ENCODE data around the gene CIROP. TPM values are rescaled to one million over a fixed set of nuclear protein-coding genes. Genes with fewer than 3 reads are reported as not detected.

The CIROP gene
- total RNA-seq, 1 donor from 2014 or later, result not detected

DNA sequence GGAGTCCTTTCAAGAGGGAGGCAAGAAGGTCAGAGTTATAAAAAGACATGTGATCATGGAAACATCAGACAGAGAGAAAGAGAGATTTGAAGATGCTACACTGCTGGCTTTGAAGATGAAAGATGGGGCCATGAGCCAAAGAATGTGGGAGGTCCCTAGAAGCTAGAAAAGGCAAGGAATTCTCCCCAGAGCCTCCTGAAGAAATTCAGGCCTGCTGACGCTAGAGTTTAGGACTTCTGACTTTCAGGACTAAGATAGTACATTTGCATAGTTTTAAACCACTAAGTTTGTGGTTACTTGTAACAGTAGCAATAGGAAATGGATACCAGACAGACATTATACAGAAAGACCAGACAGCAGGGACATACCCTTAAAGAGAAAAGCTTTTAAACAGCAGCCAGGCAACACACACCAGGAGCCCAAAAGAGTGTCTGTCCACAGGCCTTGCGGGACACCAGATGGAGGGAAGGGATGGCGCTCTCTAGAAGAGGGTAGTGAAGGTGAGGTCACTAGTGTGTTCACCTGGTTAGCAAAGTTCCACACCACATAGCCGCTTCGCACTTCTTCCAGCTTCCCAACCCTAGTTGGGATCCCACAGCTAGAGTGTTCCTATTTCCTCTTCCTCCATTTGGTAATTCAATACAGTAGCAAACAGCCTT, 43.9 kb upstream of the CIROP start:
- no peak for TF ChIP-seq CTCF (IDR thresholded peaks at IDR 0.05)
- intact Hi-C loops (cut with DNase I), result no loop called here
- ATAC-seq (no peak), DNase-seq (no peak)
- Histone ChIP-seq H3K36me3 (no peaks in the 10 kb centered on the region), H3K4me1 (peaks cover 10% of the 10 kb centered on the region), H3K27ac (no peak overlapping the region), H3K4me3 (no peak overlapping the region), H3K27me3 (ENCODE audit: low read depth) (no peaks in the 10 kb centered on the region), H3K9me3 (no peaks in the 10 kb centered on the region)

DNA sequence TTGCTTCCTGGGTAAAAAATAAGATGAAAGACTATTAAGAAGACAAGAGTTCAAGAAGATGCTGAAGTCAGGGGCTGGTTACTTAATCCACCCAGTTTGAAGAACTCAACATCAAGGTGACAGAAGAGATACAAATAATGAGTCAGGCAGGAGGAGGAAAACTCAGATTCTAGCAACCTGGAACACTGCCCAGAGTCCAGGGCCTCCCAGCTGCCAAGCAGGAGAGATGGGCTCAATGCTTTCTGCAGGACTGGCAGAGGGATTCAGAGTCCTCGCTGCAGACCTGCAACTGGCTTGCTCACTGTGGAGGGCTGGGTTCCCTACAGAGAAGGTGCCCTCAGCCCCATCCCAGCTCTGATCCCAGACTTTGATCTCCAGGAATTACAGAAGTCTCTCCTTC, 42.9 kb upstream of the CIROP start:
- DNase-seq (no peak), ATAC-seq (peak in 1 of 2 donors; percentile 3)
- H3K36me3 ChIP-seq, result peaks cover under 1% of the 10 kb centered on the region
- H3K27ac ChIP-seq, result no peak overlapping the region
- no peaks in the 10 kb centered on the region for H3K9me3 ChIP-seq
- intact Hi-C loops (cut with DNase I), result no loop called here
- H3K27me3 ChIP-seq (ENCODE audit: low read depth), result no peaks in the 10 kb centered on the region
- TF ChIP-seq CTCF (IDR thresholded peaks at IDR 0.05), result no peak
- H3K4me1 ChIP-seq, result peaks cover 2% of the 10 kb centered on the region
- no peak overlapping the region for H3K4me3 ChIP-seq

DNA sequence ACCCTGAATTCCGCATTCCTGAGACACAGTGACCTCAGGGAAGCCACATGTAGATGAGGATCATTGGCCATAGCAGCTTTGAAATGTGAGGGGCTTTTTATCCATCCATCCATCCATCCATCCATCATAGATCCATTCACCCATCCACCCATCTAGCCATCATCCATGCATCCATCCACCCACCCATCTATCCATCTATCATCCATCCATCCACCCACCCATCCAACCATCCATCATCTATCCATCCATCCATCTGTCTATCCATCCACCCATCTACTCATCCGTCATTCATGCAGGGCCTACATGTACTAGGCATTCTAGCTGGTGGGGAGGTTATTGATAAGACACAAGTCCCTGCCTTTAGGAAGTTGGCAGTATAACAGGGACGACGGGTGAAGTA, 42.2 kb upstream of the CIROP start:
- no peak overlapping the region for H3K27ac ChIP-seq
- intact Hi-C loops (cut with DNase I), result no loop called here
- DNase-seq, result no peak
- no peaks in the 10 kb centered on the region for H3K27me3 ChIP-seq (ENCODE audit: low read depth)
- no peaks in the 10 kb centered on the region for H3K9me3 ChIP-seq
- peaks cover 8% of the 10 kb centered on the region for H3K4me1 ChIP-seq
- ATAC-seq, result no peak
- H3K36me3 ChIP-seq, result peaks cover 4% of the 10 kb centered on the region
- no peak for TF ChIP-seq CTCF (IDR thresholded peaks at IDR 0.05)
- H3K4me3 ChIP-seq, result no peak overlapping the region

DNA sequence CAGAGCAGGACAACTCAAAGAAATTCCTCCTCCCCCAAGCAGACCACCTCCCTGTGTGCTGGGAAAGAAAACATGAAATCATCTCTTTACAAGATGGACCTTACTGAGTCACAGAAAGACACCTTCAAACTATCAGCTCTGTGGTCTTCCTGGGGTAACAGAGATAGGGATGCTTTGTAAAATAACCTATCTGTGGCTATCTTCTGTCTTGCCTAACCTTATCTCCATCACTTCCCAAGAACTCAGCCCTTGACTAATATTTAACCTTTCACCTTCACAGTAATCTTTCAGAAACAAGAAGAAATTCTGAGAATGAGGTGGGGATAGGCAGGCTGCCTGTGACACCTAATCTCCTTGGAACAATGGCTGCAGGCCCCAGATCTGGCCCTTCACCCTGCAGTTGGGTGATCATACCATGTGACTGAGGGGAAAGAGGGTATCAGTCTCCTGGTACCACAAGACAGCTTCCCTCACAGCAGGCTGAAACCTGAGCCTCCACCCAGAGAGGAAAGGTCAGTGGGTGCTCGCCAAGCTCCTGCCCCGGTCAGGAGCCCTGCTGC, 41.6 kb upstream of the CIROP start:
- Histone ChIP-seq H3K27me3 (ENCODE audit: low read depth) (no peaks in the 10 kb centered on the region), H3K9me3 (no peaks in the 10 kb centered on the region), H3K4me3 (no peak overlapping the region), H3K4me1 (peaks cover 8% of the 10 kb centered on the region), H3K27ac (no peak overlapping the region), H3K36me3 (peaks cover 4% of the 10 kb centered on the region)
- no peak for TF ChIP-seq CTCF (IDR thresholded peaks at IDR 0.05)
- DNase-seq, result no peak
- ATAC-seq, result no peak
- intact Hi-C loops (cut with DNase I), result no loop called here

- no peak for DNase-seq
- H3K4me1 ChIP-seq, result peaks cover 8% of the 10 kb centered on the region
- no peak for TF ChIP-seq CTCF (IDR thresholded peaks at IDR 0.05)
- no peak overlapping the region for H3K27ac ChIP-seq
- peaks cover 4% of the 10 kb centered on the region for H3K36me3 ChIP-seq
- no peaks in the 10 kb centered on the region for H3K9me3 ChIP-seq
- intact Hi-C loops (cut with DNase I), result no loop called here
- H3K4me3 ChIP-seq, result no peak overlapping the region
- peak; percentile 52 to 67 for ATAC-seq
- H3K27me3 ChIP-seq (ENCODE audit: low read depth), result no peaks in the 10 kb centered on the region
Observed at GRCh38 chr14:23145794-23146350, 41.1 kb upstream of the CIROP start.
